Endometrial microvascular endothelial cells (primary cell): ENCODE measurements around the gene OPCML. TPM values are rescaled to one million over a fixed set of nuclear protein-coding genes. Genes with fewer than 3 reads are reported as not detected.

Experiments
- in situ Hi-C: cut with HindIII; loops from 2 replicates; pipeline ENCODE4 v1.10.0; 2017; ENCODE audit warnings: low sequenced_read_pairs, low pct_unique_long_range_greater_than_20kb; ENCODE audit errors: inconsistent ontology term
- total RNA-seq: library from RNA; depleted of rRNA; stranded (reverse); fragments of >200 nt; gene quantifications from one replicate; pipeline ENCODE4 v1.2.3, GENCODE V29; 2015; ENCODE audit errors: inconsistent ontology term

The OPCML gene
- total RNA-seq, 1 donor from 2014 or later: not detected

DNA sequence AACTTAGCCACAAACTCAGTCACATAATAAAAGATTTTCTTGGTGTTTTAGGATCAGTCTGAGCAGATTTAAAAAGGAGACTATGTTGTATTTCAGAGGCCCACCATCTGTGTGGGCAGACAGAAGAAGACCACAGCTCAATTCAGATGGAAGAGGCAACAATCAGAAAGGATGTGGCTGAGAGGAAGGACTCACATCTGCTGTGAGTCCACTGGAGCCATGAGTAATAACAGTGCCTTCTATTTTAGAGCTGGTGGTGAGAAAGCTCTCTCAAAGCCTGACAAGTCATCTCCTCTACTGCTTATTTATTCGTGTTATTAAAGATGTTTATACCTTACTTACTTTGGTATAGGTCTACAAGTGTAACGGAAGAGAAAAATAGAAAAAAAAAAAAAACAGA lies 357.2 kb downstream of the OPCML start:
- in situ Hi-C loops: no loop called here

DNA sequence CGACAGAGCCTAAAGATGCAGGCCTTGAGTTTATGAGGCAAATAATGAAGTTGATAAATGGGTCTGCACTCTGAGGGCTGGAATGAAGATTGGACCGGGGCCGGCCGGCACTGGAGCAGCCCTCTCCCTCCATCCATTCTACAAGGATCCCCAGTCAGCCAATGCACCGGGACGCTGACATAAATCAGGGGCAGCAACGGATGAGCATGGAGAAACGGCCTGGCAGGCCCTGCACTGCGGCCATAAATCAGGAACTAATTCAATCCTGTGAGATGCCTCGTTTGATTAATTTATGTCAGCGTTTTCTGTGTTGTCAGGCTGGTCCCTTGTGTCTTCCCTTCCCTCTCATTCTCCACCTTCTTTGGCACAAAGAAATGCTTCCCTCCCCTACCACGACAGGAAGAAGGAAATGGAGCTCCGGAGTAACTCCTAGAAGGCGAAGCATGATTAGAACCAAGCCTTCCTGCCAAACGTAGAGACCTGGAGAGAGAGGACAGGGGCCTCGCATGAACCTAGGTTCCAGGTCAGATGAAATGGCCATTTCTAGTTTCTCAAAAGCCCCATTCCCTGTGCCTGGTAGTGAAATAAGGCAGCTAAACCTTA lies 358.4 kb downstream of the OPCML start:
- in situ Hi-C loops: no loop called here

DNA sequence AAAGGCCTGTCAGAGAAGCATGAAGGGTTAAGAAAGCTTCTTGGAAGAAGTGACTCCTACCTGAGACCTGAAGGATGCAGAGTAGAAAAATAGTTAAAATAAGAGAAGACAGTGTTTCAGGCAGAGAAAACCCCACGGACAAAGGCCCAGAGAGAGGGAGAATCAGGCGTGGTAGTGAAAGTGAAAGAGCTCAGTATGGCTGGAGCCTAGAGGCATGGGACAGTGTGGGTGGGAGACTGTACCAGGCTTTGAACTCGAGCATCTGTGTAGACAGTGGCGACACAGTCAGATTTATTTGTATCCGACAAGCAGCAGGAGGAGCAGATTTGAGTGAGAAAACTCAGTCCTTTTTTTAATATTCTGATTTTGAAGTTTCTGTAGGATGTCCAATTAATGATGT lies 360.0 kb downstream of the OPCML start:
- in situ Hi-C loops: no loop called here

DNA sequence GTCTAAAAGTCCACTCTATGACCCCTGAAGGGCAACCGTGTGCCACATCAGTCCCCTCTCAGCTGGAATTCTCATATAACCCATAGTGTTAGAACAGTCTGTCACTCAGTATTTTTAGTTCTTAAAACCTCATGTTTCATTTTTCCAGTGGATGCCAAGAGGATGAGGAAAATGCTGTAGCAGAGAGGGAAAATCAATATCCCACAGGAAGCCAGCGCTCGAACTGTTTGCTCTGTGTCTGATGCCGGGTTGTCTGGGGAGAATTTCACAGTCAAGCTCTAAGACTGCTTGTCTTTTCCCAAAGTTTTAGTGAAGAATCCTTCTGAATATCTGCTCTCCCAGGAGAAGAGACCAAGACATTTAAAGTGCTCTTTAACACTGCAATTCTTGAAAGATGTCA lies 360.9 kb downstream of the OPCML start:
- in situ Hi-C loops: no loop called here

DNA sequence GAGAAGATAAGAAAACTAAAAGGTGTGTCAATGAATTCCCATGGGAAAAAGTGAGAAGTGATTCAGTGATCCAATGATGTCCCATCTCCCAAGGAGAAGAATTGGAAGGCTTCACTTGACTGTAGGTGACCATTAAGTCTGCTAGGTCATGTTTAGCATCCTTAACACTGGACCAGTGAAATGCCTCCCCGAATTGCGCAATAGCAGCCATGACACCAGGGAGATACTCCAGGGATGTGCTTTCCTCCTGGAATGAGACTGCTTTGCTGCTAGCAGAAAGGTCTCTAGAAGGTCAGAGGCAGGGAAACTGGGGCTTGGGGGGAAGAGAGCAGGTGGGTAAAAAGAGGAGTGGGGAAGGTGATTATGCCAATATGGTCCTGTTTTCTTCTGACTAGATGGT lies 364.3 kb downstream of the OPCML start:
- in situ Hi-C loops: no loop called here

DNA sequence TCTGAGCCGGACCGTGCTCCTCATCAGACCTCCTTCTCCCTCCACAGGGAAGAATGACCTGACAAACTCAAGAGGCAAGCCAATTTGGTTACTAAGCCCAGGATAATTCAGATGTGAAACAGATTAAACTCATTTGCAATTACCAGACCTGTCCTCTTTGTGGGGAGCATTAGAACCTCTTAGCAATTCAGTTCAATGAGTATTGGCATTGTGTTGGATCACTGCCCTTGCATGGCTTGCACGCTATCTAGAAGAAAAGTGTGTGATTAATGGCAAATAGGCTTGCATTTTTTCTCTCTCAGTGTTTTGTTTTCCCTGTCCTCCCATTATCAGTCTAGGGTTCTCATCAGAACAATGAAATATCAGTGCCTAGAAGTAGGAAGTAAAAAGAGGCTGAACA lies 365.6 kb downstream of the OPCML start:
- in situ Hi-C loops: no loop called here

DNA sequence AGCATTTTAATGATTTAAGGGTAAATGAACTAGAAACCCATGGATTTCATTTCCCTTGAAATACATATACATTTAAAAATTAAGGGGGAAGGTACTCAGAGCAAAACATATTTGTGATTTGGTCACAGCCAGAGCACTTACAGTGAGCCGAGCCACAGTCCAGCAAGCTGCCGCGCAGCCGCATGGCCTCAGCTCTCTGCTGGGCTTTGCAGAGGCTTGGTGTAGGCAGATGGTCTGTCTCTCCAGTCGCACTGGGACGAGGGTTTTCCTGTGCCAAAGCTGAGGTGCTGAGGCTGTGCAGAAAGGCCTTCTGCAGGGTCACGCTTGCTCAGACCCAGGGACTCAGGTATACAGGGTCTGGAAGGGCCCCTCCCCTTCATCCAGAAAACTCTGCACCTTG lies 367.3 kb downstream of the OPCML start:
- in situ Hi-C loops: no loop called here

DNA sequence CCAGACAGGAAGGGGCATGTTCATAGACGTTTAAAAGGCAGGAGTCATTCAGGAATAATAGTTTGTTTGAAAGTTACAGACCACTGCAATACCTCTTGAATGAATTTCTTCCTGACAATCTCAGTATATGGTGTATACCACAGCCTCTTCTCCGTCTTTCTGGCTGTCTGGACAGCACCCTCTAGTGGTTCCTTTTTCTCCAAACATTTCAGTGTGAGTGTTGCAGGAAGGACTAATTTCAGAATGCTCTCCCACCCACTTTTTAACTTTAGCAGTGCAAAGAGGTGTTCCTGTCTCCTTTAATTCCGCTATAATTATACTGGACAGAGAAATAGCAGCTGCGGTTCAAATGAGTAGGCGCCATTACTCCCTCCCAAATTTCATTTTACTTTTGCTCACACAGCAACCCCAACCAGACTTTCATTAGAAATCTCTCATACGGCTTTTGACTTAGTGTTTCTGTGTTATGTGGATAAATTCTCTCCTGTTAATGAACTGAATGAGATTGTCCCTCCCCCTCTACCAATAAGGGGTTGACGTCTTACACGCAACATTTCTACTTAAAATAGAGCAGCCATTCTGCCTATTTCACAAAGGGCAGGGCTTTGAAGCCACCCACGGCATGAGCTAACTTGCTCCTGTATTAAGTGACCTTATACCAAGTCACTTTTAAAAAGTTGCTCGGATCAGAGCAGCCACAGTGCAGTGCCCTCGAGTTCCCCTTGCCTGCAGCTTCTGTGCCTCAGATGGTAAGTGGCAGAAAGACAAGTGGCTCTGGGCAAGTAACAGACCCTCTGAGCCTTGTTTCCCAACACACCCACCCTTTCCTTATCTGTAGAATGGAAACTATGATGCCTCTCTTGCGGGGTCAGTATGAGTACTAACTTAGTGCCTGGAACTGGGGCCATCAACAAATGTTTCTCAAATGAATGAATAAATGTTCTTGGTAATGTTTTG lies 368.6 kb downstream of the OPCML start:
- in situ Hi-C loops: no loop called here

DNA sequence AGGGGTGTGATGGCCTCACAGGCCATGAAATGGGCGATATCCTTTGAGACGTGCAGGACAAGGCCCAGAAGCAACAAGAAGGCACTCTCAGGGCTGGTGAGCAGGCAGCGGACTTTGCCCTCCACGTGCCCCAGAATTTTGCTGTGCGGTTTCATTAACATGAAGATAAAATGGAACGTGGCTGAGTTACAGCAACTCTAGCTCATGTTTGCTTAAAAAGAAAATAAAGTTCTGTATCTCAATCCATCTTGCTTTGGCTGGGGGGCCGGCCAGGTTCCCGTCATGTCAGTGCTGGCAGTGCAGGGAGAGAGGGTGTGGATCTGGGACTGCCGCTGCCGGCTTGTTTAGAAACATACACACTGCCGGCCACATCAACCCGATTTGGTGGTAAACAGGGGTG lies 370.1 kb downstream of the OPCML start:
- in situ Hi-C loops: no loop called here

DNA sequence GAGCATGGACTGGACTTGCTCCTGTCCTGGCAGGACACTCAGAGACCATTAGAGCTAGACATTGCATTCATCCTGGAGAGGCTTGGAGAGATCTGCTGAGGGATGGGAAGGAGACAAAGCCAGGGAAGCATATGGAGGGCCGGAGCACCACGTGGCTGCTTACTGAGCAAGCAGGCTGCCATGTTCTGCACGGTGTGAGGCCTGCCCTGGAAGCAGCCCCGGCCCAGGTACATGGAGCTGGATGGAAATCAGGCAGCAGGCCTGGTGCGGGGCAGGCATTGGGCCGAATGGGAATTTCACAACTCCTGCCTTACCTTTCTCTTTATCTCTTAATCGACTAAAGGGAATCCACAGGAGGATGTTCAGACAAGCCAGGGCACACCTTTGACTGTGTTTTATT lies 371.5 kb downstream of the OPCML start:
- in situ Hi-C loops: no loop called here

DNA sequence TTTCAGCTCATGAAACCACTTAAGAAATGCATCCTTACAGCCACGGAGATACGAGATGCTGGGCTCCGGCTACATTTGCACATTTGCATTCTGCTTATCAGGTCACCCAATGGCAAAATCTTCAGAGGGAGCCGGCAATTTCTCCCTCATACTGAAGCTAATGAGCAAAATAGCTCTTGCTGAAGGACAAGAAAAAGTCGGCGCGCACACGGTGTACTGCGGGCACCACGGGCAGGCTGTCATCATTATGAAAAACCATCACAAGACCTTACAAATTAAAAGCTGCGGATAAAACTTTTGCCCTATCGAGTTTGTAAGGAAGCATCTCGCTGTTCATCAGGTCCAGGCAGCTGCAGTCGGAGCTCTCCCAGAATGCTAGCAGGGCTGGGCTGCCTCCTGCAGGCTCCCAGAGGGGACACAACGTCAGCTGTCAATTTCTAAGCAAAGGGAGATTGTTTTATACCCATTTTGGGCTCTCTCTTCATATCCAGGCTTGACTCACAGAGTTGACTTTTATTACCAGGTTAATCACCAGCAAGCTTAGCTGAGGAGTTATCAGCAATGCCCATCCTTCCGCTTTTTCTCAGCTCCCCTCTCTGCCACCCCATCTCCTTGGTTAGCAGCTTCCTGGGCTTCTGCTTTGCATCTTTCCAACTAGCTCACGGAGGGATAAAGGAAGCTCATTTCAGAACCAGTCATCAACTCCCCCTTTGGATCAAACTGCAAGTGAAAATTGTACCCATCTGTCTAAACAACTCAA lies 375.1 kb downstream of the OPCML start:
- in situ Hi-C loops: no loop called here

DNA sequence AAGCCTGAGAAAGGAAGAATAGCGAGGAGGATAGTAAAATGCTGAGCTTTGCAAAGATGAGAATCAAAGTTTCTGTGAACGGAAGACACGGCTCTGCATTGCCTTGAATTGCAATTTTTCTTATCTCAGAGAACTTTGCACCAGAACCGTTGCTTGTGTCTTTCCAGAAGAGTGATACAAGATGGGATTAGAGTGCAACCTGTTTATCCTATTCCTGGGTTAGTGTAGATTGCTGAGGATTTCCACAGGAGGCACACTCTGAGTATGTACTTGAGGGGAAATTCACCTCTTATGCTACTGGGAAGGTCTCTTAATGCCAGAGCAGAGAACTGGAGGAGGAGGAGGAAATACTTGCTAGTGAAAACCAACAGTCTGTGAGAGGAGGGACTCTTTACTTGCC lies 377.5 kb downstream of the OPCML start:
- in situ Hi-C loops: no loop called here

DNA sequence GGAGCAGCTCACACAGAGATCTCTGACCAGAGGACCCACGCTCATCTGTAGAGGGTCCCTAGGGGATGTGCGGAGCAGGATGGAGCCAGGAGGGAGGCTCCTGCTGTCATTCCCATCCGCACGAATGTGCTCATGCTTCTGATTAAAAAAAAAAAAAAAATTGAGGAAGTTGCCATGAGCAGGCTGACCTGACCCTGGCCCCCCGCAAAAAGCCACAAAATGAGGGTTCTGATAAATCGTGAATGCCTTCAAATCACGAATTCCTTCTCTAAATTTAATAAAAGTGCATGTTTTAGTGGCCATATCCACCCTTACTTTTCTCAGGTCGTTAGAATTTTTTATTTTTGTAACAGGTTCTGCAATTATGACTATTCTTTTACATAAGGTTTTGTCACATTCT lies 378.2 kb downstream of the OPCML start:
- in situ Hi-C loops: no loop called here

DNA sequence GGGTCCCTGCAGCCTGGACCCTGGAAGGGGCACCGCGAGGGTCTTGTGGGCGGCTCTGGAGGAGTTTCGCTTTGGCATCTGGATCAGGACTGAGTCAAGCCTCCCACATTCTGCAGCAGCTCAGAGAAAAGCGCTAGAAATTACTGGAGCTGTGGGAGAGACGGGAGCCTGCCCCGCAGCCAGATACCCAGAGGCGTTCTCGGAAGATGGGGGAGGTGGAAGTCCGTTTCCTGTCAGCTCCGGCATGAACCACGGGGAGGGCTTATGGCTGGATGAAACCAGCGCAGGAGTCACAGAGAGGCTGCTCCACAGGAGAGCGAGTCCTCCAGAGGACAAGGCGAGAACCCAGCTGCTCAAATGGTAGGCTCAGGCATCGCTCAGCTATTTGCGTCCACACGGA lies 379.3 kb downstream of the OPCML start:
- in situ Hi-C loops: no loop called here

DNA sequence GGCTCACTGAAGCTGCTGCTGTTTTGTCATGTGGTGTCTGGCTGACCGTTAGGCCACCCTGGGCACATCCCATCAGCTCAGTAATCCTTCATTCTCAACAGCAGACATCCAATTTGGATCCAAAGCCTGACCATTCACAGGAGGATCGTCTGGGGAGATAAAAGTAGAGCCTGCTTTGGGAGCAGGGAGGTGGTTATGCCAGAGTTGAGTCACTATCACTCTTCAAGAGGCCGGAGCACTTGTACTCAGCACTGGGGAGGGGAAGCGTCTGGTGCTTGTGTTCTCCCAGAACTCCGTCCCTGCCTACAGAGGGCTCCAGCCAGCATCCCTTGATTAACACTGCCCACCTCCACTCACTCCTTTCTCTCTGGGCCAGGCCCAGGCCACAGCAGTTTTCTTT lies 382.6 kb downstream of the OPCML start:
- in situ Hi-C loops: no loop called here

DNA sequence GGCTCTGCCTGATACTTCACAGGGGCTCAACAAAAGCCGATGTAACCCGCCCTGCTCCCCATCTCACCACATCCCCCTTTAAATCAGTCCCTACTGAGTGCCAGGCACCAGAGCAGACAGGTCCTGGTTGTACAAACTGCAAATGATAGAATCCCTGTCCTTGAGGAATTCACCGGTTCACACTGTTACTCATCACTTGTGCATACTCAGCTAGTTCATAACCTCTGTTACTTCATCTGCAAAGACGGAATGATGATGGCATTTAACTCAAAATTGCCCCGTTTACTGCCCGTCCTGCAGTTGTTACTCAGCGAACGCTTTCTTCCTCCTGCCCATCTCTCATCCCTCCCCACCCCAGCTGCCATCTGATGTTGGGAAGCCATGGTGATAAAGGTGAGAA lies 384.7 kb downstream of the OPCML start:
- in situ Hi-C loops: no loop called here

DNA sequence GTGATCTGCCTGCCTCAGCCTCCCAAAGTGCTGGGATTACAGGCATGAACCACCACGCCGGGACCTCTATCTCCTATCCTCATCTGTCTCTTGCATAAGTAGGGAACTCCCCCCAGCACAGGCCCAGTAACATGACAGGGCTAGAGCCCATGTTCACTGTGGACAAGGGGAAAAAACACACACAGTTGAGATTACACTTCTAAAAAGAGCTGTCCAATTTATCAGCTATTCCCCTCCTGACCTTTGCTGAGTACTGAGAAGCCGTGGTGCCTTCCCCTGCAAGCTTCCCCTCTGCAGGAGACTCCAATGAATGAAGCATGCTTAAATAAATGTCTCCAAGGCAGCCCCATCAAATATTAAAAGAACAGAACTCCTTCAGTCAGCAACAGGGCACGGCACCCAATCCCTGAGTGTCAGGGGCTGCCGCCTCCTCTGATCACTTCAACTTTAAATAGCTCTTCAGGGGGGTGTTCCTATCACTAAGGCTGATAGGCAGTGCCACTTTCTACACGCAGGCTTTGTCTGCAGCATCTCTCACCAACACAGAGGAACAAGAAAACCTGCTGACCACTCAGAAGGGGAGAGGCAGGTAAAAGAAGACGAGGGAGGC lies 385.5 kb downstream of the OPCML start:
- in situ Hi-C loops: no loop called here

DNA sequence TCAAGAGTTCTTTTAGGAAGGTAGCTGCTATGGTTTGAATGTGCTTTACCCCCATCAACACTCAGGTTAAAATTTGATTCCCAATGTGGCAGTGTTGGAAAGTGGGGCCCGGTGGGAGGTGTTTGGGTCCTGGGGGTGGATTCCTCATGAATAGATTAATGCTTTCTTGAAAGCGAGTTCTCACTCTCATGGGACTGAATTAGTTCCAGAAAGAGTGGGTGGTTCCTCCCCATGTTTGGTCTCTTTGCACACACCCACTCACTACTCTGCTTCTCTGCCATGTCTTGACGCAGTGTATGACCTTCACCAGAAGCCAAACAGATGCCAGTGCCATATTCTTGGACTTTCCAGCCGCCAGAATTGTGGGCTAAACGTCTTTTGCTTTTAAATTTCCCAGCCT lies 394.4 kb downstream of the OPCML start:
- in situ Hi-C loops: no loop called here

DNA sequence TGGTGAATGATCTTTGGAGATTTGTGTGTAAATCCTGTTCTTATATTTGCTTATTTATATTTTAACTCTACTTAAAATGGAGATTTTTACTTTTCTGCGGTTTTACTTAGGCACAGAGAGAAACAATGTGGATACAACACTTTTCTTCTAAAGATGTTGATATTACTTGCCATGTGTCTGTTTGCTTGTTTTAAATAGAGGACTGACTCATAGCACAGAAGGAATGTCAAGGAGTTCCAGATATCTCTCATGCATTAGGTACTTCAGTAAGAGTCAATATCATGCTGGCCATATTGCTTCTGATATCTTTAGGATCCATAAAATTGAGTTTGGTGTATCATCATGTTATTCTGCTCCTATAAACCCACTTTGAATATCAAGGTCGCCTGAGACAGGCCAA lies 395.0 kb downstream of the OPCML start:
- in situ Hi-C loops: no loop called here
